Measurements from ENCODE around the gene GADL1. TPM values are rescaled to one million over a fixed set of nuclear protein-coding genes. Genes with fewer than 3 reads are reported as not detected.
A peak's percentile ranks its signal among the peaks of the same experiment; 100 is the strongest.

Gene GADL1
- polyA plus RNA-seq, 1 donor (not counting 4 experiments of a cell fraction or from before 2014, with no cell fraction given): not detected

DNA sequence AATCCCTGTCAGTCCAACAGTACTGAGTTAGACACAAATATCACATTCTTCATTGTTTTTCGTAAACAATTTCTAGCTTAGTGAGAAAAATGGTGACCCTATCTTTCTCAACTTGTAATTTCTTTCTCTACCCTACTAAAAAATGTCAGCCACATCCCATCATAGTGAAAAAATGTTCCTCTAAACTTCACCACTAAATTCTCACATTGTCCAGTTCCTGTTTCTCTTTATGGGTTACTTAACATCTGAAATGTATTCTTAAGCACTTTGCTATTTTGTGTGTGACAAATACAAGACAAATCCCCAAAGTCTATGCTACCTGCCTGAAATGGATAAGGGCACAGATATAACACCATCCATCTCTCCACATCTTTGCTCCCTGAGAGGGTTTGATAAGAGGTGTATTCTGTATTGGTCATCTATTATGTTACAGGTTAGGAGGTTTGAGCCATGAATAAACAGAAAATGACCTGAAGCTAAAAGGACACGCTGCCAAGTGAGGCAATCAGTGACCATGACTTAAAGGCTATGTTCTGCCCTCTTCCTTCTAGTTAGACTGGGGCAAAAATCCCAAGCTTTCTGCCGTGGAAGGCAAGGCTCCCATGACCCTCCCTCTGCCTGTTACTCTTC is 118.2 kb downstream of the GADL1 start:
- H3K9me3 ChIP-seq (ENCODE audit: control insufficient read depth, low read depth, low read length): no peaks in the 10 kb centered on the region
- no peaks in the 10 kb centered on the region for H3K9me1 ChIP-seq (ENCODE audit: control insufficient read depth, extremely low read depth, insufficient read depth, low read length)
- DNase-seq (ENCODE audit: low read depth, low spot score) (no peak), FAIRE-seq (no peak)
- no peaks in the 10 kb centered on the region for H3K36me3 ChIP-seq (ENCODE audit: control insufficient read depth in 2 of 2, extremely low read depth in 1 of 2, insufficient read depth in 2 of 2, low read length in 2 of 2)
- dilution Hi-C loops (cut with MboI; ENCODE audit: extremely low pct_ligation_motif_present, low sequenced_read_pairs): no loop called here
- no peak overlapping the region for H3K4me2 ChIP-seq (ENCODE audit: control insufficient read depth, extremely low read depth, insufficient read depth, low read depth, low read length)
- H3K4me3 ChIP-seq (ENCODE audit: control insufficient read depth in 2 of 3, extremely low read depth in 1 of 3, insufficient read depth in 2 of 3, low read depth in 1 of 3, low read length in 3 of 3): no peak overlapping the region
- TF ChIP-seq, protein P1, sequence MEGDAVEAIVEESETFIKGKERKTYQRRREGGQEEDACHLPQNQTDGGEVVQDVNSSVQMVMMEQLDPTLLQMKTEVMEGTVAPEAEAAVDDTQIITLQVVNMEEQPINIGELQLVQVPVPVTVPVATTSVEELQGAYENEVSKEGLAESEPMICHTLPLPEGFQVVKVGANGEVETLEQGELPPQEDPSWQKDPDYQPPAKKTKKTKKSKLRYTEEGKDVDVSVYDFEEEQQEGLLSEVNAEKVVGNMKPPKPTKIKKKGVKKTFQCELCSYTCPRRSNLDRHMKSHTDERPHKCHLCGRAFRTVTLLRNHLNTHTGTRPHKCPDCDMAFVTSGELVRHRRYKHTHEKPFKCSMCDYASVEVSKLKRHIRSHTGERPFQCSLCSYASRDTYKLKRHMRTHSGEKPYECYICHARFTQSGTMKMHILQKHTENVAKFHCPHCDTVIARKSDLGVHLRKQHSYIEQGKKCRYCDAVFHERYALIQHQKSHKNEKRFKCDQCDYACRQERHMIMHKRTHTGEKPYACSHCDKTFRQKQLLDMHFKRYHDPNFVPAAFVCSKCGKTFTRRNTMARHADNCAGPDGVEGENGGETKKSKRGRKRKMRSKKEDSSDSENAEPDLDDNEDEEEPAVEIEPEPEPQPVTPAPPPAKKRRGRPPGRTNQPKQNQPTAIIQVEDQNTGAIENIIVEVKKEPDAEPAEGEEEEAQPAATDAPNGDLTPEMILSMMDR (optimal IDR thresholded peaks at IDR 0.05 in 1 of 3, IDR thresholded peaks at IDR 0.05 in 1 of 3, conservative IDR thresholded peaks at IDR 0.05 in 1 of 3; ENCODE audit: extremely low read depth in 1 of 3, insufficient read depth in 2 of 3, low read length in 3 of 3): no peak
- TF ChIP-seq EZH2 (IDR thresholded peaks at IDR 0.05; ENCODE audit: low read length): no peak
- no peaks in the 10 kb centered on the region for H4K20me1 ChIP-seq (ENCODE audit: control insufficient read depth, extremely low read depth, insufficient read depth, low read length)
- peaks cover 6% of the 10 kb centered on the region for H3K4me1 ChIP-seq (ENCODE audit: control insufficient read depth, extremely low read depth, insufficient read depth, low read length)
- no peak overlapping the region for H3K27ac ChIP-seq (ENCODE audit: control insufficient read depth, insufficient read depth, low read length)
- H3K27me3 ChIP-seq (ENCODE audit: control insufficient read depth, extremely low read depth, insufficient read depth, low read length): no peaks in the 10 kb centered on the region
- no peak overlapping the region for H3K9ac ChIP-seq (ENCODE audit: control insufficient read depth, extremely low read depth, insufficient read depth, low read length)
- H3K79me2 ChIP-seq (ENCODE audit: control insufficient read depth, insufficient read depth, low read length): no peaks in the 10 kb centered on the region
- H2AFZ ChIP-seq (ENCODE audit: control insufficient read depth, low read length): no peak overlapping the region

DNA sequence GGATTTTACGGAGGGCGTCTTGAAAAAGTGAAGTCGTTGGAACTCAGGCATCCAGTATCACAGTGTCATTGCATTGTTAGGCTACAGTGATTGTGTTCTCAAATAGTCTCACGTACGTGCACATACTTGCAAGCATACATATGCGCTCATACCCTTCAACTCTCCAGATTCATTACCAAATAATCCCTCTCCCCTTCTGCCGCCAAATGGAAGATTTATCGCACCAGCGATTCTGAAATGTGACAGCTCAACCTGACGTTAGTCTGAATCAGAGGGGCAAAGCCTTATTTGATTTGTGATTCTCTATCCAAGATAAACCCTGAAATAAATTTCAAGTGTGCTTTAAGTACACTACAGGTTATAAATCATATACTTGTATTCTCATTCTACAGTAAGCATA is 119.4 kb downstream of the GADL1 start:
- Histone ChIP-seq H3K9ac (ENCODE audit: control insufficient read depth, extremely low read depth, insufficient read depth, low read length) (no peak overlapping the region), H3K4me1 (ENCODE audit: control insufficient read depth, extremely low read depth, insufficient read depth, low read length) (peaks cover 16% of the 10 kb centered on the region), H3K79me2 (ENCODE audit: control insufficient read depth, insufficient read depth, low read length) (no peaks in the 10 kb centered on the region), H2AFZ (ENCODE audit: control insufficient read depth, low read length) (peak overlapping the region; percentile 40), H3K9me1 (ENCODE audit: control insufficient read depth, extremely low read depth, insufficient read depth, low read length) (no peaks in the 10 kb centered on the region), H3K27me3 (ENCODE audit: control insufficient read depth, extremely low read depth, insufficient read depth, low read length) (no peaks in the 10 kb centered on the region), H3K9me3 (ENCODE audit: control insufficient read depth, low read depth, low read length) (no peaks in the 10 kb centered on the region), H4K20me1 (ENCODE audit: control insufficient read depth, extremely low read depth, insufficient read depth, low read length) (no peaks in the 10 kb centered on the region), H3K4me2 (ENCODE audit: control insufficient read depth, extremely low read depth, insufficient read depth, low read depth, low read length) (peak overlapping the region; percentile 84), H3K4me3 (ENCODE audit: control insufficient read depth in 2 of 3, extremely low read depth in 1 of 3, insufficient read depth in 2 of 3, low read depth in 1 of 3, low read length in 3 of 3) (peak overlapping the region in 1 of 3 experiments; percentile 47), H3K27ac (ENCODE audit: control insufficient read depth, insufficient read depth, low read length) (no peak overlapping the region), H3K36me3 (ENCODE audit: control insufficient read depth in 2 of 2, extremely low read depth in 1 of 2, insufficient read depth in 2 of 2, low read length in 2 of 2) (no peaks in the 10 kb centered on the region)
- FAIRE-seq (peak; percentile 62), DNase-seq (ENCODE audit: low read depth, low spot score) (no peak)
- dilution Hi-C loops (cut with MboI; ENCODE audit: extremely low pct_ligation_motif_present, low sequenced_read_pairs): no loop called here
- TF ChIP-seq, protein P1 (optimal IDR thresholded peaks at IDR 0.05 in 1 of 3, IDR thresholded peaks at IDR 0.05 in 1 of 3, conservative IDR thresholded peaks at IDR 0.05 in 1 of 3; ENCODE audit: extremely low read depth in 1 of 3, insufficient read depth in 2 of 3, low read length in 3 of 3): no peak
- no peak for TF ChIP-seq EZH2 (IDR thresholded peaks at IDR 0.05; ENCODE audit: low read length)
